ENCODE data around the gene LRRTM2.

LRRTM2 gene

DNA sequence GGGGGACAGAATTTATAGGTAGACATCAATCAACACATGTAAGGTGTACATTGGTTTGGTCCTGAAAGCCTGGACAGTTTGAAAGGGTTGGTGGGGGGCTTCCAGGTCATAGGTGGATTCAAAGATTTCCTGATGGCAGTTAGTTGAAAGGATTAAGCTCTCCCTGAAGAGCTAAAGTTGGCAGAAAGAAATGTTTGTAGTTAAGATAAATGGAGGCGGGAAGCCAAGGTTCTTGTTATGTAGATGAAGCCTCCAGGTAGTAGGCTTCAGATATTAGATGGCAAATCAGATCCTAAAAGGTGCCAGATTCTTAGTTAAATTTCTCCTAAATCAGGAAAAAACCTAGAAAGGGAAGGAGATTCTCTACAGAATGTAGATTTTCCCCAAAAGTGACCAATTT, 9.0 kb upstream of the LRRTM2 start:
- FAIRE-seq, result no peak

DNA sequence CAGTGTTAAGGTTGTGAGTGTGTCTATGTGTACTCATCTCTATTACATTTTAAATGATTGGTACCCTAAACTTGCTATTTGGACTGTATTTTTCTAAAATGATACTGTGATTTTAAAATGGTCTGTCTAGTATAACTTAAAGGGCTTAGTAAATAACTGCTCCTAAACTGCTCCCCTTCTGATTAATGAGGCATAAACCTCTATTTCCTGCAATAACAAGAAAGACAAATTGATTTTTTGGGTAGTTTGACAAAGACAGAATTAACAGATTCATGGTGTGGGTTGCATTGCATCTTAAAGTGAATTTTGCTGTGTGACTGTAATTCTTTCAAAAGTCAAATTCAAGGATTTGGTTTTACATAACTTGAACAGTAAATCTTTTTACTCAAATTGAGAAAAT, 8.1 kb upstream of the LRRTM2 start:
- FAIRE-seq, result no peak
- no peak for DNase-seq (ENCODE audit: extremely low spot score, insufficient read length, low read depth)

More for the DNA sequence above, 9.0 kb upstream of the LRRTM2 start:
- DNase-seq (ENCODE audit: extremely low spot score, insufficient read length, low read depth), result no peak

DNA sequence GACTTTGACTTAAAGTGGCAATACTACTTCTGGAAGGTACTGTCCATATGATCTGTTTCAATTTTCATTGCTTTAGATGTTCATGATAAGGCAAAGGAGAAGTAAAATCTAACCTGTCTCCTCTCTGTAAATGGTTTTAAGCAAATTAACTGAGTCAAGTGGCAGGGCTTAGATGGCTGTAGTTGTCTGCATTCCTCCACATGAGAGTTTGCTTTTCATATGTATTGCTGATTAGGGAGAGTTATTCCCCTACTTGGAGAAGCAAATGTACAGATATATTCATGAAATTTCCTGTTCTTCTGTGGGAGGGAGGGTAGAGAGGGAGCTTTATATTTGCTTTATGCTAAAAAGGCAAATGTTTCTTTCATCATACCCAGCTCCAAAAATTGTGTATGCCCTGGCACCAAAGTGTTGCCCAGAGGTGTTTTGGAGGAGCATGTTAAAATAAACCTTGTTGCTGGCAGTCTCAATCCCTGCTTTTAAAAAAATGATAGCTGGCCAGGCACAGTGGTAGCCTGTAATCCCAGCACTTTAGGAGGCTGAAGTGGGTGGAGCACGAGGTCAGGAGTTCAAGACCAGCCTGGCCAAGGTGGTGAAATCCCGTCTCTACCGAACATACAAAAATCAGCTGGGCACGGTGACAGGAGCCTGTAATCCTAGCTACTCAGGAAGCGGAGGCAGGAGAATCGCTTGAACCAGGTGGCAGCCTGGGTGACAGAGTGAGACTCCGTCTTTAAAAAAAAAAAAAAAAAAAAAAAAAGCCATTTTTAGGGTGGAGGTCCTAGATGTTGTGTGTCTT, 3.5 kb upstream of the LRRTM2 start:
- DNase-seq (ENCODE audit: extremely low spot score, insufficient read length, low read depth), result no peak
- no peak for FAIRE-seq

DNA sequence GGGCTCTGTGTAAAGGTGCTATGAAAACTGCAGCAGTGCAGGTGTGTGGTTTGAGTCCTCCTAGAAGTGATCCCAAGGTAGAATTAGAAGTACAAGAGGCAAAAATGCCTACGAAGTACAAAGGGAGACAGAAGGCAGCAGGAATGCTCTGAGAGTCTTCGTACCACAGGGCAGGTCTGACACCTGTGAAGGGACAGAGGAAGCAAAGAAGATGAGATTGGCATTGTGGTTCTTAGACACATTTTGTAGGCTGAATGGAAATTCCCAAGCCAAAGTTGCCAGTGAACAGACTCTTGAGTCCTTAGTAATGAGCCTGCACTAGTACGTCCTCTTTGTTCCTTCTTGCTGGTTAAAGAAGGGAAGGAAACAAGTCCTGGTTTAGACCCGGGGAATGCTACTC, 1.7 kb upstream of the LRRTM2 start:
- FAIRE-seq (no peak), DNase-seq (ENCODE audit: extremely low spot score, insufficient read length, low read depth) (no peak)

DNA sequence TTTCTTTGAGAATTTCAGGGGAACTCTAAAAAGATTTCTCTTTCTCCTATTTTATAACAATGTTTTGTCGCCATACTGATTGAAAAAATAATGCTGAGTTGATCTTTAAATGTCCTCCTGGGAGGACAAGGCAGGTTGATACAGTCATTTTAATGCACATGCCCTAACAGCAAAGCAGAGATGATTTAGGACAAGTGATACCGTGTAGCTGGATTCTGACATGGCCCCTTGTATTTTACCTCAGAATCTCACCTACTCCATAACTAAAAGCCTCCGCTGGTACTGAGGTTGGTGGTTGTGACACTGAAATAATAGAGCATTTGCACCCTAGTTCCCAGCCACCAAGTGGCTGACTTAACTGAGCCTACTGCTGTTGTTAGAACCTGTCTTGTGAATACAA, 811 bp upstream of the LRRTM2 start:
- FAIRE-seq (no peak), DNase-seq (ENCODE audit: extremely low spot score, insufficient read length, low read depth) (no peak)

DNA sequence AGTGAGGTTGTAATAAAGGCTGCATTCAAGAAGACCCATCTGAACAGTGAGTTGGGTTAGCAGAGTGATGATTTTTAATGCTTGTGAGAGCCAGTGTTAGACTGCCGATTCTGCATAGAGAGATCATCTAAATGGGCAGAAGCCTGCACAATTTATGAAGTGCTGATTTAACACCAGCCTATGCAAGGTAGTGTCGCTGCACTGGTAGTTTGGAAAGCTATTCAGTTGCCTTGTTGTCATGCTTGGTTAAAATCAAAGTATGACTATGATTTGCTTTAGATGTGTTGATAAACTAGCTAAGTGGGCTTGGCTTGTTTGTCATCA, 379 bp upstream of the LRRTM2 start:
- FAIRE-seq, result no peak
- no peak for DNase-seq (ENCODE audit: extremely low spot score, insufficient read length, low read depth)

DNA sequence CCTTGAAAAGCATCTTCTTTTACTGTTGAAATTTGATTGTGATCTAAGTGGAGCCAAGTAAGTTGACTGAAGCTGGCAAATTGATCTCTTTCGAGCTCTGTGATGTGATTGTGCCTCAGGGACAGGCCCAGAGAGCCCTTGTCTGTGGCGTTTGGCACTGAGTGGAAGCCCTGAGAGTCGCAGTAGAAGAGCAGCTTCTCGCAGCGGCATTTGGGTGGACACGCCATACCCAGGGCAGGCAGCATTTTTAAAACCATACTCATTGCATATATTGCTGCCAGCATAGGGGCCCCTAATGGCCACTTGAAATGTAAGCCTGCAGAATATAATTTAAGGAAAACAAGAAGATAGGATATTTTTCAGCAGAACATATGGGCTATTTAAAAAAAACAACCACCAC, 894 bp downstream of the LRRTM2 start:
- FAIRE-seq, result no peak
- DNase-seq (ENCODE audit: extremely low spot score, insufficient read length, low read depth), result no peak

DNA sequence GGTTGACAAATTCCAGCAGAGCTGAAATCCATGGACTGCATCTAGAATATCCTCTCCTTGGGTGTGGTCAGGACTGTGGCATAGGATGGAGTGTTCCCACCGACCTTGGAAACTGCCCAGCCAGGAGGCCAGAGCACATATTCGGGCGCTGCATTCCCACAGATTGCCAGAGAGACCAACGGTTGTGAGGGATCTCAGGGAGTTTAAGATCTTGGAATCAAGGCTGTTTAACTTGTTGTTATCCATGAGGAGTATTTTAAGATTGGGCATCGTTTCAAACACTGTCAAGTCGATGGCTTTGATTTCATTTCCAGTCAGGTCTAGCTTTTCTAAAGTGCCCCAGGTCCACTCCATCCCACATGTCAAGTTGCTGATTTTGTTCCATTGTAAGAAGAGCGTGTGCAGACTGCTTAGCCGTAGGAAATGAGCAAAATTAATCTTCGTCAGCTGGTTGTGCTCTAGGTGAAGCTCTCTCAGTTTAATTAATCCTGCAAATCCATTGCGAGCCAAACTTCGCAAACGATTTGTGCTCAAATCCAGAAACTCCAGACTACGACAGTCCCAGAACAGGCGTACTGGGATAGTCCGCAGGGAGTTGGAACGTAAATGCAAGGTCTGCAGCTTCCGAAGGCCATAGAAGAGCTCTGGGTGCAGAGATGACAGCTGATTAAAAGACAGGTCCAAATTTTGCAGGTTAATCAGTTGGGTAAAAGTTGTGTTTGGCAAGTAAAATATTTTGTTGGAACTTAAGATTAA, 1.5 kb downstream of the LRRTM2 start:
- DNase-seq (ENCODE audit: extremely low spot score, insufficient read length, low read depth) (no peak), FAIRE-seq (no peak)

DNA sequence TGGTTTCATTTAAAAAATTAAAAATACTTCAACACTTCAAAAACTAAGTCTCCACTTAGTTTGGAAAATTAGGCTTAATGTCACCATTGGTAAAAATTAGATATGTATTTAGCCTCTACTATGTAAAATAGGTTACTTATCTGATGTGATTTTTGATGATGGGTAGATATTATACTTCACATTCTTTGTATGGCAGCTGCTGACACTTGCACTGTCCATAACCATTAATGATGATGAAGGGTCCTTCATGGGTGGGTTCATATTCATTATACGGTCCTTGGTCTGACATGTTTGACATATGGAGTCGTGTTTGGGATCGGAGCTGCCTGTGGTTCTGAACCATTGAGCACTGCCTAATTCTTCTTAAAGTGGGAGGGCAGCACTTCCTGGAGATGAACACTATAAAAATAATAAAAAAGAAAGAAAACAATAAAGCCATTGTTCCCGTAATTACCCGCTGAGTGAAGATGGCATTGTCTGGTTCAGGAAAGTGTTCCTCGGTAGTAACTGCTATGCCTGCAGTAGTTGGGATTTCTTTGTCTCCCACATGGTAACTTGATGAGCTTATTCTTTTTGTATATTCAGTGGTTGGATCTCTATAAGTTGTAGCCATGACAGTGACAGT, 2.2 kb downstream of the LRRTM2 start:
- no peak for DNase-seq (ENCODE audit: extremely low spot score, insufficient read length, low read depth)
- no peak for FAIRE-seq

DNA sequence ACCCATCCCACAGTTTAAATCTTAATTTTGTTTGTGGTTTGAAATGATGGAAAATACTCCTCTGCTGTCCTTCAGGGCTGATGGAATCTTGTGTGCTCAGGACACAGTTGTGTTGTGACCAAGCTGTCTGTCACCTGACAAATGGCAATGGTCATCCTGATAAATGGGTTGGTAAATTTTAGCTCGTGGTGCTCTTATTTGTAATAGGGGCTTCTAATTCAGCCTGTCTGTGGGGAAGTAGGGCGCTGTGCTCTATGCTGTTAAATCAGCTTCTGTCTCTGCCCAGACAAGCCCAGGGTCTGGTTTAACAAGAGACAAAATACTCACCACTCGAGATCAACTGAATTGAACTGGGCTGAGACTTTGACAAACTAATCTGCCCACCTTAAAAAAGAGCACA, 4.5 kb downstream of the LRRTM2 start:
- no peak for FAIRE-seq

DNA sequence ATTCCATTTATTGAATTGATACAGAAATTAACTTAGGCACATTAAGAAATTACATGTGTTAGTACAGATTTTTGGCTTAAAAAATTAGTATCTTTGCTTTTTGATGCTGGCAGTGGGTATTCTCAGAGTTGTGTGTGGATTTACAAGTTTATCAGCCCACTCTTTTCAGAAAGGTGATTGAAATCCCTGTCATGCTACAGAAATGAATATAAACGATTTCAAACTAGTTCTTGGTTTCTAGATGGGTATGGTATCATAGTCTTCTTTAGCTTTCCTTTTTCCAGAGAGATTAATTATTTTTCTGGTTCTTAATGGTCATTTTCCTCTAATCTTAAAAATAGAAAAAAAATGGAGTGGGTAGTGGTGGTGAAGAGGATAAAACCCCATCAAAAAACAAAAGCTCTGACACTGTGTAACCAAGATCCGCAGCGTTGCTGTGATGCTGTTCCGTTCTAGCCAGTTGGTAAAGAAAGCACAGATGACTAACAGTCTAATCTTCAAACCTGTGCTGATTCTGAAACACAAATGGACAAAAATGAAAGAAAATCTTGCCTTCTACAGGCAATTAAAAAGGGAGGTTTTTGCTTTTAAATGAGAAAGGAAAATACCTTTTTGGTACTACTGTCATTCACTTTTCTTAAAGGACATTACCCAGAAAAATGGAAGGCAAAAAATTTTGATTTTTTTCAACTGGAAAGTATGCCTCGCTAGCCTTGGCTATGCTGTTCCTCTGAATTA, 5.2 kb downstream of the LRRTM2 start:
- FAIRE-seq (no peak), DNase-seq (ENCODE audit: extremely low spot score, insufficient read length, low read depth) (no peak)

More for the DNA sequence above, 4.5 kb downstream of the LRRTM2 start:
- no peak for DNase-seq (ENCODE audit: extremely low spot score, insufficient read length, low read depth)

DNA sequence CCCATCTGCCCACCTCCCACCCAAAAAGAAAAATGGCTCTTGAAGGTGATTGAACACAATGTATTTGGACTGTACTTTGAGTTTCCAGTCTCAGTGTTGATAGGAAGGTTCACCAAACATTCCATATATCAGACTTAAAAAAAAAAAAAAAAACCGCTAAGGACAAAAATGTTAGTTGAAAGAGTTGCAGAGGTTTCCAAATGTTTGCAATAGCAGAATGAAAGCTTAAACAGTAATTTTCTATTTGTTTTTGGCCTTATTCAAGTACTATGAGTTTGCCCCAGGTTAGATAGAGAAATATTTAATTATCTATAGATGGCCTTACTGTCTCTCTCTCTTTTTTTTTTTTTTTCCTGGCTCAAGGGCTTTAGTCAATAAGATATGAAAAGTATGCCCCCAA, 6.1 kb downstream of the LRRTM2 start:
- FAIRE-seq, result no peak

DNA sequence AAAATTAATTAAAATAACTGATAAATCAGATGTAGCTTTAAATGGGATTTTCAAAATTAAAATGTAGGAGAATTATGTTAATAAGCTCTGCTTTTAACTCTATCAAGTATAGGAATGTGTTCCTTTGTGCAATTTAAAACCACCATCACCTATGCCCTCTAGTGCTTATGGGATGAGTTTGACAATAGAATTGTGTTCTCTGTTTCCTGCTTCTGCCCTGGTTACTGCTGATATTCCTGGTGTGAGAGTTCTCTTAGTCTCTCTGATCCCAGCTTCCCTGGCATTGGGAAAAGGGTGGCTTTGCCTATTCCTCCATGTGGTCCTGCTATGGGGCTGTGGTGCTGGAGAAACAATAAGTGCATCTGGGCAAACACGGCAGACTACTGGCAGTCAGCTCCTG, 8.1 kb downstream of the LRRTM2 start:
- DNase-seq (ENCODE audit: extremely low spot score, insufficient read length, low read depth), result no peak
- FAIRE-seq, result no peak

More for the DNA sequence above, 6.1 kb downstream of the LRRTM2 start:
- DNase-seq (ENCODE audit: extremely low spot score, insufficient read length, low read depth), result no peak

DNA sequence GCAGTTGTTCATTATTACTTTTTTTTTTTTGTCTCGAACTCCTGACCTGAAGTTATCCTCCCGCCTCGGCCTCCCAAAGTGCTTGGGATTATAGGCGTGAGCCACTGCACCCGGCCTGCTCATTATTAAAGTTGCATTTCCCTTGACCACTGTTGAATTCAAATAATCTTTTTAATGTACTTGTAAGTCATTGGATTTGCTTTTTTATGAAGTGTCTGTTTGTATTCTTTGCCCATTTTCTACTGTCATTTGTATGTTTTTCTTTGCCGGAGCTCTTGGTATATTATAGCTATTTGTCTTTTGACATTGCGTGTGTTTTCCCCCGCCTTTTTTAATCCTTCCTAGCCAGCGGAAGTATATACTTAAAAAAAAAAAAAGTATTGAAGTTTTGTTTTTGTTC, 22.0 kb downstream of the LRRTM2 start:
- DNase-seq (ENCODE audit: extremely low spot score, insufficient read length, low read depth) (no peak), FAIRE-seq (no peak)

DNA sequence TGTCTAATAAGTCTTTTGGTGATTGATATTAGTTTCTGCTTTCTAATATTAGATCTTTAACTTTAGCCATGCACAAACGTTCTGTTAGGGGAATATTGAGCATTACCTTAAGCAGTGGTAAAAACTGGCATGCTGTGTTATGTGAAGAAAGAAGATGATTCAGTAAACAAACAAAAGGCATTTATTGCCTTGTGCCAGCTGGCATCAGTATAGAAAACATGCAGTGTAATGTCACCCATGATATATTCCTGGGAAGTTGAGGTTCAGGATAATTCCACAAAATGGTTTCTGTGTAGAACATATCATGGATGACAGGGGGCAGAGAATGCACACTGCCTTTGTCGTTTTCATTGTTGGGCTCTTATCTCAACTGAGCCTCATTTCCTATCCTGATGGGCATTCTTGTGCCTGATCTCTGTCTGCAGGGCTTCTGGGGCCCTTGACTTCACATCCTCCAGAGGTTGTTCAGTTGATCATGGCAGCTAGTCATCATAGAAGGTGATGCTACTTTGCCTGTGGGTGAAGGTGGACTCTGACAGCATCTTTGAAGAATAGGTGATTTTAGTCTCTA, 24.2 kb downstream of the LRRTM2 start:
- no peak for DNase-seq (ENCODE audit: extremely low spot score, insufficient read length, low read depth)
- FAIRE-seq, result no peak

DNA sequence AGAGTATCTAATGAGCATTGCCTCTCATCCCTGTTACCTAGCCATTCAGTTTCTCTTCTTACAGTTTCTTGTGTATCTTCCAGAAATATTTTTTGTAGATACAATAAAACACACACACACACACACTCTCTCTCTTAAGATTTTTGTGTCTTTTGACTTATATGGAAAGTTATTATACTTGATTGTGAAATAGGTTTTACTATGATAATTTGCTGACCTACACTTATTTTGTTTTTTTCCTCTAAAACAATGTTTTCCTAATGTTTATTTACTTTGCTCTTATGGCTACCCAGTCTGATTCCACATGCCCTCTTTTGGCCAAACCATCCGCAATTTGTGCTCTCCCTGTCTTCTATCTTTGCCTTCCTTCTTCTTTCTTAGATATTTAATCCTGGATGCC, 25.3 kb downstream of the LRRTM2 start:
- FAIRE-seq, result no peak

DNA sequence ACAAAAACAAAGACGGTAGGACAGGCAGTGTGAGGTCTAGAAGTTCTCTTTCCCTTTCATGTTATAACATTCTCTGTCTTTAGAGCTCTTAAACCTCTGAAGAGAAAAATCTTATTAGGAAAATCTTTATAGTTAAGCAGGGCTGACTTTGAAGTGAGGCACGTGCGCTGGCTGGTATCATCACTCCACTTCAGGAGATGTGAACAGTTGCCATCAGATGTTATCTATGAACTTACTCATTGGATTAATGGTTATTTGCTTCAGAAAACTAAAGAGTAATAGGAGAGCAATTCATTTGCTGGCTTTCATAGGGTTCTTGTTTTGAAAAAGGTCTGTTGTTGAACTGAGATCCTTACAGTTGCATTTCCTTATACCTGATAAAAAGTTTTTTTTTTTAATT, 25.7 kb downstream of the LRRTM2 start:
- FAIRE-seq (no peak), DNase-seq (ENCODE audit: extremely low spot score, insufficient read length, low read depth) (no peak)

More for the DNA sequence above, 25.3 kb downstream of the LRRTM2 start:
- no peak for DNase-seq (ENCODE audit: extremely low spot score, insufficient read length, low read depth)

DNA sequence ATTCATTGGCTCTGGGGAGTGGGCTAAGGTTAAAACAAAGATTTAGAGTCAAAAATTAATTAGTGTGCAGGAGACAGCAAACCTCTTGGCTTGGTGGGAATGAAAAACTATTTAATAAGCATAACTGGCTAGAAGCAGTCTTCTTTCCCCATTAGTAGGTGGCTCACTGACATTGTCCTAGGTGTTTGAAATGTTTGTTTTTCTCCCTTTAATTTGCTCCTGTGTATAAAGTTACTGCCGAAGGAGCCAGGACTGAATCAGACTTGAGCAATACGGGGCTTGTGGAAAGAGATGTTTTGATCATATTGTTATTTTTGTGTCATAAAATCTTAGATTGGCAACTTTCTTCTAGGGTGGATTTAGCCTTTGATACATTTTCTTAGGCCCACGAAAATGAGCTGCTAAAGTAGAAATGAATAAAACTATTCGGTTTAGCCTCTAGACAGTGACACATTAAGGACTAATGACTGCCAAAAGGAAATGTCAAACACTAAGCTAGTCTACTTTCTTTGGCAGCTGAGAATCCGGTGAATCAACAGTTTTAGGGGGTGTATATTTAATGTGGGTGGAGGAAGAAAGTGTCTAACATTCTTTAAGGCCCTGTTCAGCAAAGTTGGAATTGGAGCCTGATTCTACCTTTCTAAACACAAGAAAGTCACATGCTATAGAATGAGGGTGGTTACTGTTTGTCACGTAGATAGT, 30.2 kb downstream of the LRRTM2 start:
- FAIRE-seq (no peak), DNase-seq (ENCODE audit: extremely low spot score, insufficient read length, low read depth) (no peak)

DNA sequence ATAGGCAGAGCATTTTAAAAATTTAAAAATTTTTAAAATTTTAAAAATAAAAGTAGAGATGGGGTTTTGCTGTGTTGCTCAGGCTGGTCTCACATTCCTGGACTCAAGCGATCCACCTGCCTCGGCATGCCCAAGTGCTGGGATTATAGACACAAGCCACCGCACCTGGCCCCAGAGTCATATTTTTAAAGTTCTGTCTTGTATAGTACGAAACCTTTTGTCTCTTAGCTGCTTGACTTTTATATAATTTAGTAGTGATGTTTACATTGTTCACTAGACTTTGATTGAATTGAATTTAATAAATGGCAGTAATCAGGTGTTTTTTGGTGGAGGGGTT, 31.0 kb downstream of the LRRTM2 start:
- FAIRE-seq, result no peak
- DNase-seq (ENCODE audit: extremely low spot score, insufficient read length, low read depth), result no peak
